Mammary epithelial cell (primary cell): ENCODE data around the gene DLG3.

ENCODE experiments used
- CTCF ChIP-seq, 2 donors: IDR thresholded peaks in 1 of 2; conservative IDR thresholded peaks in 1 of 2; 2 replicates each; pipeline ENCODE4 v1.5.1; 2011 to 2012; ENCODE audit warnings: inconsistent platforms in 2 of 2, low read length in 2 of 2, mild to moderate bottlenecking in 2 of 2, control low read depth in 1 of 2, low read depth in 1 of 2; ENCODE audit not compliant: insufficient read depth in 1 of 2; ENCODE audit errors: extremely low read depth in 1 of 2
- EZH2 ChIP-seq: IDR thresholded peaks from 2 replicates; pipeline ENCODE4 v1.6.1; 2012; ENCODE audit warnings: low read length, inconsistent platforms, borderline replicate concordance

DNA sequence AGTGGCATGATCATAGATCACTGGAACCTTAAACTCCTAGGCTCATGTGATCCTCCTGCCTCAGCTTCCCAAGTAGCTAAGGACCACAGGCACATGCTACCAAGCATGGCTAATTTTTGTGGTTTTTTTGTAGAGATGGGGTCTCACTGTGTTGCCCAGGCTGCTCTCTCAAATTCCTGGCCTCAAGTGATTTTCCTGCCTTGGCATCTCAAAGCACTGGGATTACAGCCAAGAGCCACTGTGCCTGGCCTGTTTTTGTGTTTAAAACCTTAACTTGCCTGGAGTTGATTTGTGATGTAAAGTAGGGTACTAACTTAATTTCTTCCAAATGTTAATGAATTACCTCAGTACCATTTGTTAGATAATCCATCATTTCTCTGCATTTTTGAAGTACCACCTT lies 22.3 kb downstream of the DLG3 start:
- TF ChIP-seq CTCF (conservative IDR thresholded peaks at IDR 0.05 in 1 of 2, IDR thresholded peaks at IDR 0.05 in 1 of 2; ENCODE audit: extremely low read depth in 1 of 2, insufficient read depth in 1 of 2, low read depth in 1 of 2, low read length in 2 of 2) (no peak), EZH2 (no peak)
